ENCODE results near the gene WDR55.
"Not testable (repeated sequence)": the region's sequence is repeated elsewhere in the genome, so short reads cannot be mapped to it uniquely, and the experiment has no call there.

WDR55 gene, protein sequence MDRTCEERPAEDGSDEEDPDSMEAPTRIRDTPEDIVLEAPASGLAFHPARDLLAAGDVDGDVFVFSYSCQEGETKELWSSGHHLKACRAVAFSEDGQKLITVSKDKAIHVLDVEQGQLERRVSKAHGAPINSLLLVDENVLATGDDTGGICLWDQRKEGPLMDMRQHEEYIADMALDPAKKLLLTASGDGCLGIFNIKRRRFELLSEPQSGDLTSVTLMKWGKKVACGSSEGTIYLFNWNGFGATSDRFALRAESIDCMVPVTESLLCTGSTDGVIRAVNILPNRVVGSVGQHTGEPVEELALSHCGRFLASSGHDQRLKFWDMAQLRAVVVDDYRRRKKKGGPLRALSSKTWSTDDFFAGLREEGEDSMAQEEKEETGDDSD

DNA sequence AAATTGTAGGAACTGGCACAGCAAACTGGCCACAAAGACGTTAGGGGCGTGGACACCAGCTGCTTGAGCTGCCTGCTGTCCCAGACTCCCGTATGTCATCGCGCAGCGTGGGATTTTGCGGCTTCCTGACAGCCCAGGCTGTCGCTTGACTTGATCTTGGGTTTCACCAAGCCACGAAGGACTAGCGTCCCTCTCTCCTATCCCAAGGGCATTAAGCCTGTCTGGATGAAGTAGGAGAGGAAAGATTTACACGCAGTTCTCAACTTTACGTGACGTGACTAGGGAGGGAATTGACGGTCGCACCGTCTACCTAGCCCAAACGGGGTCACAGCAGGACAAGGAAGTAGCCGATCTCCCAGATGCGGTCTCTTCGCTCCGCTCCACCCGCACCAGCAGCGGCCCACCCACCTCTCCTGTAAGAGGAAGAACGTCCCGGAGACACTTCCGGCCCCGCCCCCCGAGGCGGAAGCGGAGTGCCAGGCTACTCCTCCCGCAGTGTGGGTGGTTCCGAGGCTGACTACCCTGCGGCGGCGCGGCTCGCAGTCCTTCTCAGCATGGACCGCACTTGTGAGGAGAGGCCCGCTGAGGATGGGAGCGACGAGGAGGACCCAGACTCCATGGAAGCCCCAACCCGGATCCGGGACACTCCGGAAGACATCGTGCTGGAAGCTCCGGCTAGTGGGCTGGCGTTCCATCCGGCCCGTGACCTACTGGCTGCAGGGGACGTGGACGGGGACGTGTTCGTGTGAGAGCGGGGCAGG lies at the start of gene WDR55:
Gene WDR55 (plus strand): TSS at position 546 of the 761 bp plus-strand sequence. CDS start 9 bp downstream, at position 555.
- Histone ChIP-seq H3F3A (ENCODE audit: insufficient read depth) (0 out of 2 replicates have a peak, but pooled peaks cover 8% of the 10 kb centered on the region), H3K4me2 (ENCODE audit: low read depth, low read length, poor library complexity, severe bottlenecking) (peak within 1 kb of the TSS; percentile 68), H3K27me3 (ENCODE audit: low read length) (no peaks in the 10 kb centered on the region), H4K20me1 (ENCODE audit: low read depth, low read length) (no peaks in the 10 kb centered on the region), H3K9me3 (ENCODE audit: insufficient read depth, low read length) (no peaks in the 10 kb centered on the region), H3K9me2 (replicated peaks; ENCODE audit: insufficient read depth, low read length) (no peaks in the 10 kb centered on the region), H3K4me3 (ENCODE audit: insufficient read depth, low read length, poor library complexity, severe bottlenecking) (peak within 1 kb of the TSS; percentile 93), H3K36me3 (ENCODE audit: low read length) (peaks cover 7% of the 10 kb centered on the region; the same call in 1 of the 2 replicates), H2AFZ (ENCODE audit: low read depth, low read length, severe bottlenecking) (peak within 1 kb of the TSS; percentile 79), H3K79me2 (ENCODE audit: insufficient read depth, low read length) (peaks cover 31% of the 10 kb centered on the region), H3K9ac (ENCODE audit: low read length) (peak within 1 kb of the TSS; percentile 86), H3K27ac (ENCODE audit: low read depth, low read length) (peak within 1 kb of the TSS; percentile 54)
- TF ChIP-seq EZH2phosphoT487 (conservative IDR thresholded peaks at IDR 0.05; ENCODE audit: low read length) = no peak
- TF ChIP-seq, protein P1, sequence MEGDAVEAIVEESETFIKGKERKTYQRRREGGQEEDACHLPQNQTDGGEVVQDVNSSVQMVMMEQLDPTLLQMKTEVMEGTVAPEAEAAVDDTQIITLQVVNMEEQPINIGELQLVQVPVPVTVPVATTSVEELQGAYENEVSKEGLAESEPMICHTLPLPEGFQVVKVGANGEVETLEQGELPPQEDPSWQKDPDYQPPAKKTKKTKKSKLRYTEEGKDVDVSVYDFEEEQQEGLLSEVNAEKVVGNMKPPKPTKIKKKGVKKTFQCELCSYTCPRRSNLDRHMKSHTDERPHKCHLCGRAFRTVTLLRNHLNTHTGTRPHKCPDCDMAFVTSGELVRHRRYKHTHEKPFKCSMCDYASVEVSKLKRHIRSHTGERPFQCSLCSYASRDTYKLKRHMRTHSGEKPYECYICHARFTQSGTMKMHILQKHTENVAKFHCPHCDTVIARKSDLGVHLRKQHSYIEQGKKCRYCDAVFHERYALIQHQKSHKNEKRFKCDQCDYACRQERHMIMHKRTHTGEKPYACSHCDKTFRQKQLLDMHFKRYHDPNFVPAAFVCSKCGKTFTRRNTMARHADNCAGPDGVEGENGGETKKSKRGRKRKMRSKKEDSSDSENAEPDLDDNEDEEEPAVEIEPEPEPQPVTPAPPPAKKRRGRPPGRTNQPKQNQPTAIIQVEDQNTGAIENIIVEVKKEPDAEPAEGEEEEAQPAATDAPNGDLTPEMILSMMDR (IDR thresholded peaks at IDR 0.05; ENCODE audit: insufficient read depth, low read length, poor library complexity, severe bottlenecking) = no peak

DNA sequence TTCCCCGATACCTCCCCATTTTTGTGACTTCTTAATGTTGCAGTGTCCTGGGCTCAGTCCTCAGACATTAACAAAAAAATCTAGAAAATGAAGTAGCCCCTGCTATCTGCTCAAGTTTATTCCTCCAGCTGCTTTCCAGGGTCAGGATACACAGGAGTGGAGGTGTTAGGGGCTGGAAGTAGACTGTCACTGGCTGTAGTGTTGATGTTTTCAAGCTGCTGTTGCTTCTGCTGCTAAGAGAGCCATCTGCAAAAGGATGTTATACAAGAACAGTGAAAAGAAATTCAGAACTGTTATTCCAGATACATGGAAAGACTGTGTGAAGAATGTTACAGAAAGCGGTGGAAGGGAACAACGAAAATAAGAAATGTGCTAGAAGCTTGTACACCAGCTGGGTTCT lies 42.4 kb upstream of the WDR55 start:
- Histone ChIP-seq H3K9me2 (replicated peaks; ENCODE audit: insufficient read depth, low read length) (no peaks in the 10 kb centered on the region), H2AFZ (ENCODE audit: low read depth, low read length, severe bottlenecking) (no peak overlapping the region), H3F3A (ENCODE audit: insufficient read depth) (no peaks in the 10 kb centered on the region), H3K4me3 (ENCODE audit: insufficient read depth, low read length, poor library complexity, severe bottlenecking) (no peak overlapping the region), H3K4me2 (ENCODE audit: low read depth, low read length, poor library complexity, severe bottlenecking) (no peak overlapping the region), H3K9me3 (ENCODE audit: insufficient read depth, low read length) (no peaks in the 10 kb centered on the region), H4K20me1 (ENCODE audit: low read depth, low read length) (no peaks in the 10 kb centered on the region), H3K27me3 (ENCODE audit: low read length) (no peaks in the 10 kb centered on the region), H3K9ac (ENCODE audit: low read length) (no peak overlapping the region), H3K36me3 (ENCODE audit: low read length) (no peaks in the 10 kb centered on the region), H3K27ac (ENCODE audit: low read depth, low read length) (no peak overlapping the region), H3K79me2 (ENCODE audit: insufficient read depth, low read length) (no peaks in the 10 kb centered on the region)
- no peak for TF ChIP-seq EZH2phosphoT487 (conservative IDR thresholded peaks at IDR 0.05; ENCODE audit: low read length)
- TF ChIP-seq, protein P1 (IDR thresholded peaks at IDR 0.05; ENCODE audit: insufficient read depth, low read length, poor library complexity, severe bottlenecking) = no peak

DNA sequence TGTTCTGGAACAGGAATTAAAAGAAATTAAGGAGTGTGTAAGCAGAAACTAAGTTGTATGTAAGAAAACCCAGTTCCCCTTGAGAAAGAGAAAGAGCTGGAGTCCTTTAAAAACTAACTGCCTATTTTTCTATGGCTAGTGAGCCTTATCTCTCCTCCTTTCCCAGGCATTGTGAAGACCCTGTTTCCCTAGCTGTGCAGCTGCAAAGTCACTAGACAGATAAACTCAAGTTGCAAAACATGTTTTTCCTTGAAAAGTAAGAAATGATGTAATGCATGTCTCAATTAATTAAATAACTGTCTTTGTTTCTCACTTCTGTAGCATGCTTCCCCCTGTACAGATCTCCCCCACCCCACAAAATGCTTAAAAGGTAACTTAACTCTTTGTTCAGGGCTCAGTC lies 41.6 kb upstream of the WDR55 start:
- H3K4me3 ChIP-seq (ENCODE audit: insufficient read depth, low read length, poor library complexity, severe bottlenecking); H3K9me3 ChIP-seq (ENCODE audit: insufficient read depth, low read length); H3K9me2 ChIP-seq (replicated peaks; ENCODE audit: insufficient read depth, low read length); H3K27me3 ChIP-seq (ENCODE audit: low read length); H3K36me3 ChIP-seq (ENCODE audit: low read length); H2AFZ ChIP-seq (ENCODE audit: low read depth, low read length, severe bottlenecking); H3F3A ChIP-seq (ENCODE audit: insufficient read depth); H3K79me2 ChIP-seq (ENCODE audit: insufficient read depth, low read length); H3K27ac ChIP-seq (ENCODE audit: low read depth, low read length); H3K4me2 ChIP-seq (ENCODE audit: low read depth, low read length, poor library complexity, severe bottlenecking); H4K20me1 ChIP-seq (ENCODE audit: low read depth, low read length); H3K9ac ChIP-seq (ENCODE audit: low read length): not testable (repeated sequence)

DNA sequence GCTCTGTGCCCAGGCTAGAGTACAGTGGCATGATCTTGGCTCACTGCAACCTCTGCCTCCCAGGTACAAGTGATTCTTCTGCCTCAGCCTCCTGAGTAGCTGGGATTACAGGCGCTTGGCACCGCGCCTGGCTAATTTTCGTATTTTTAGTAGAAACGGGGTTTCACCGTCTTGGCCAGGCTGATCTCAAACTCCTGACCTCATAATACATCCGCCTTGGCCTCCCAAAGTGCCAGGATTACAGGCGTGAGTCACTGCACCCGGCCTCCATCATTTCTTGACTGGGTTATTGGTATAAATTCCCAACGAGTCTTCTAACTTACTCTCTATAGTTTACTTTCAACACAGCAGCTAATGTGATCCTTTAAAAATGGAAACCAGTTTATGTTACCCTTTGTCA lies 39.8 kb upstream of the WDR55 start:
- not testable (repeated sequence) for H3F3A ChIP-seq (ENCODE audit: insufficient read depth); H4K20me1 ChIP-seq (ENCODE audit: low read depth, low read length); H3K4me3 ChIP-seq (ENCODE audit: insufficient read depth, low read length, poor library complexity, severe bottlenecking); H2AFZ ChIP-seq (ENCODE audit: low read depth, low read length, severe bottlenecking); H3K79me2 ChIP-seq (ENCODE audit: insufficient read depth, low read length); H3K36me3 ChIP-seq (ENCODE audit: low read length); H3K9ac ChIP-seq (ENCODE audit: low read length); H3K4me2 ChIP-seq (ENCODE audit: low read depth, low read length, poor library complexity, severe bottlenecking); H3K27me3 ChIP-seq (ENCODE audit: low read length); H3K27ac ChIP-seq (ENCODE audit: low read depth, low read length); H3K9me2 ChIP-seq (replicated peaks; ENCODE audit: insufficient read depth, low read length)
- H3K9me3 ChIP-seq (ENCODE audit: insufficient read depth, low read length) = peaks cover 15% of the 10 kb centered on the region; the same call in 1 of the 2 replicates
